SK-N-MC (cell line): ENCODE results near the gene GRIP2.

Experiments used
- DNase-seq: peaks from one replicate; pipeline ENCODE4 v3.0.0-alpha.2; 2011; ENCODE audit warnings: low read depth, low spot score
- H3K27ac ChIP-seq: fragments of 200-600 bp; sonication (generic); 2 replicates; pipeline ENCODE4 v1.5.1; 2016; ENCODE audit warnings: mixed run types
- H3K36me3 ChIP-seq: fragments of 200-600 bp; sonication (generic); 2 replicates; pipeline ENCODE4 v1.6.1; 2017; ENCODE audit warnings: antibody characterized with exemption, low read length, mixed read lengths; ENCODE audit not compliant: insufficient read depth
- H3K4me3 ChIP-seq: fragments of 200-600 bp; sonication (generic); 2 replicates; pipeline ENCODE4 v1.5.1; 2016
- H3K9ac ChIP-seq: fragments of 200-600 bp; sonication (generic); 2 replicates; pipeline ENCODE4 v1.8.0; 2017; ENCODE audit warnings: mixed run types, mixed read lengths; ENCODE audit not compliant: insufficient read length
- H3K9me3 ChIP-seq: fragments of 200-600 bp; sonication (generic); 2 replicates; pipeline ENCODE4 v1.6.1; 2017; ENCODE audit warnings: low read depth, mild to moderate bottlenecking, antibody characterized with exemption, low read length, moderate library complexity, mixed read lengths
- EZH2 ChIP-seq: fragments of 200-600 bp; sonication (generic); IDR thresholded peaks from one replicate; pipeline ENCODE4 v1.6.1; 2017; ENCODE audit warnings: antibody characterized with exemption
- FOXP2 ChIP-seq: optimal IDR thresholded peaks from 2 replicates; pipeline ENCODE3; 2011; ENCODE audit warnings: mild to moderate bottlenecking, moderate library complexity; ENCODE audit not compliant: insufficient read depth; ENCODE audit errors: extremely low read length, control extremely low read depth
- POLR2AphosphoS5 ChIP-seq: IDR thresholded peaks from 2 replicates; pipeline ENCODE4 v1.6.1; 2012; ENCODE audit warnings: mild to moderate bottlenecking, low read depth, low read length, borderline replicate concordance

Gene GRIP2

DNA sequence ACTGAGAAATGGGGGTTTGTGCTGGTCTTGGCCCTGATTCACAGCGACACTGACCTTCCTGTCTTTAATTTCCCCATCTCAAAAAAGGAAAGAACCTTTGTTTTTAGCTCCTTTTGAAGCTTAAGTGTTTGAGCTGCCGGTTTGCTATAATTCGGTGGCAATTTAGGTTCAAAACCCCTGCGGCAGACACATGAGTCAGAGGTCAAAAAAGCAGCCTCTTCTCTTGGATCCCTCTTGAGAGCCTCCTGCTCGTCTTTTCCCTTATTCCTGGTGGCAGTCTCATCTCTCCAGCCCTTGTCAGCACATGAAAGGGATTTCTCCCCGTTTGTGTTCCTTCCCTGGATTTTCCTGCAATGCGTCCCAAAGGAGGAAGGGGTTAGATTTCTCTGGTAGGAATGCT, 64.5 kb downstream of the GRIP2 start:
- H3K4me3 ChIP-seq, result no peak overlapping the region
- TF ChIP-seq EZH2 (no peak), POLR2AphosphoS5 (no peak), FOXP2 (no peak)
- H3K27ac ChIP-seq, result no peak overlapping the region
- no peaks in the 10 kb centered on the region for H3K36me3 ChIP-seq
- H3K9me3 ChIP-seq, result no peaks in the 10 kb centered on the region
- no peak for DNase-seq
- H3K9ac ChIP-seq, result no peak overlapping the region

DNA sequence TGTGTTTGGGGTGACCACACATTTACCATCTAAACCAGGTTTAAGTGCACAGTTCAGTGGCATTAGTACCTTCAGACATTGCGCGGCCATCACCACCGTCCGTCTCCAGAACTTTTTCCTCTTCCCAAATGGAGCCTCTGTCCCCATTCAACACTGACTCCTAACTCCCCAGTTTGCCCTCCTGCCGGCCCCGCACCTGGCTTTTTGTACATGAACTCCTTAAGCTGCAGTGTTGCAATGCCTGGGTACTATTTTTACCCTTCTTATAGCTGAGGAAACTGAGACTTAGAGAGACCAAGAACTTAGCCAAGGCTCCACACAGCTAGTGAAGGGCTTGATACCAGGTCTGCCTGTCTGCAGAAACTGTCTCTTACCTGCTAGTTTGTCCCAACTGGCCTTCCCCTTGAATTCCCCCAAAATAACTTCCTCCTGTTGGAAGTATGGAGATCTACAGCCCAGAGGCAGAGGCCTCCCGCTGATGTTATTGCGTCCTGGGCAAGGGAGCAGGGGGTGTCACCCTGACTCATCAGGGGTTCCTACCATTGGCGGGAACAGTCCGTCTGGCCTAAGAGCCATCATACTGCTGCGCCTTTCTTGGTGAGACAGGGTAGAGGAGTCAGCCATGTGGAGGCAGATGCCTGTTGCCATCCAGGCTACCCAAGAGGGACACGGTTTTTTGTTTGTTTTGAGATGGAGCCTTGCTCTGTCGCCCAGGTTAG, 65.6 kb downstream of the GRIP2 start:
- no peak for DNase-seq
- H3K4me3 ChIP-seq, result no peak overlapping the region
- no peak overlapping the region for H3K9ac ChIP-seq
- H3K9me3 ChIP-seq, result no peaks in the 10 kb centered on the region
- H3K36me3 ChIP-seq, result no peaks in the 10 kb centered on the region
- TF ChIP-seq EZH2 (no peak), FOXP2 (no peak), POLR2AphosphoS5 (no peak)
- H3K27ac ChIP-seq, result no peak overlapping the region

DNA sequence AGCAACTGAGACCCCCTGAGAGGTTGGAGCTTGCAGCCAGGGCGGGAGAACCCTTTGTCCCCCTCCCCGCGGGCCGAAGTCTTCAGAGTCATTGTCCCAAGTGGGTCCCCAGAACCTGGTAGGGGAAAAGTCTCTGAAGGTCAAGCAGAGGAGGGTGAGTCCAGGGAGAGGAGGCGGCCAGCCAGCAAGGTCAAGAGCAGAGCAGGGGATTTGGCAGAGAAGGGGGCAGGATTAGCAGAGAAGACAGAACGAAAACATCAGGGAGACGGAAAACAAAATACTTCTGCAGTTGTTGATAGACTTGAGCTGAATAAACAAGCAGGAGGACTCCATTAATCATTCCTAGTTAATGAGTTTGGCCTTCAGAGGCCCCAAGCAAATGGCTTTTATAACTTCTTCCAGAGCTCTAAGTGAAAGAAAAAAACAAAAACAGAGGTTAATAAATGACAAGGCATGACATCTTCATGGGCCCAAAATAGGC, 66.7 kb downstream of the GRIP2 start:
- no peaks in the 10 kb centered on the region for H3K36me3 ChIP-seq

DNA sequence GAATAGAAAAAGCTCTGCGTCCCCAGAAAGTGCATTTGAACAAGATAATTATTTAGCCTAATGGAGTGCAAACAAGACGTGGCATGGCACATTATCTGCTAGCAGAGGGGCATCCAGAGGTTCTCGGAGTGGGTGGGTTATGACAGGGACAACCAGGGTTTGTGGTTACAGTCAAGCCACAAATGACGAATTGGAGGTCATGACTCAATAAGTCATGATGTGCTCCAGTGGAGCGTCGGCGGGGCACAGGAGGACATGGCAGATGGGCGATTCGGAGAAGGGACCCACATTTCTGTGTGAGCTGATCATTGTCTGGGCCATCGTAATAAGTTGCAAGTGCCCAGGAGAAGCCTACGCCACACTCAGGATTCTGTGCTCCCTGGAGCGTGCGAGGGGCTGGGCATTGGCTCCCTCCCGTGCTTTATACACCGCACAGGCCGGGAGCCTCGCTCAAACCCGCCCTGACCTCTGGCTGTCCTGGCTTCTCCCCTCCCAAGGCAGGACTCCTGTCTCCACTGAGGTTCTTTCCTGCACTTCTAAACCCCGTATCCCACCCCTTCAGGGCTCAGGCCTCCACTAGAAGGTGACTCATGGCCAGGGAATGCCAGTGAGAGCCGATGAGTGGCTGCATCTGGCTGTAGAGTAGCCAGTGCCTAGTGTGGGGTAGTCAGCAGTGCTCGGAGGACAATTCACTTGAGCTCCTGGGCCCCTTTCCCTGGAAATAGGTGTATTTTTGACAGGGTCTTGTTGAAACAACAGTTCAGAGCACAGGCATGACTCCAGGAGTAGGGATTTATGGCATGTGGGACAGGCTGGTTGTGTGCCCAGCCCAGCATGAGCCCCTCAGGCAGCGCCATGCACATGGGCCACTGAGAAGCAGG, 67.4 kb downstream of the GRIP2 start:
- DNase-seq, result no peak

More for the DNA sequence above, 66.7 kb downstream of the GRIP2 start:
- no peak overlapping the region for H3K9ac ChIP-seq
- DNase-seq, result no peak
- no peaks in the 10 kb centered on the region for H3K9me3 ChIP-seq
- no peak overlapping the region for H3K27ac ChIP-seq
- TF ChIP-seq EZH2 (no peak), POLR2AphosphoS5 (no peak), FOXP2 (no peak)
- H3K4me3 ChIP-seq, result no peak overlapping the region

DNA sequence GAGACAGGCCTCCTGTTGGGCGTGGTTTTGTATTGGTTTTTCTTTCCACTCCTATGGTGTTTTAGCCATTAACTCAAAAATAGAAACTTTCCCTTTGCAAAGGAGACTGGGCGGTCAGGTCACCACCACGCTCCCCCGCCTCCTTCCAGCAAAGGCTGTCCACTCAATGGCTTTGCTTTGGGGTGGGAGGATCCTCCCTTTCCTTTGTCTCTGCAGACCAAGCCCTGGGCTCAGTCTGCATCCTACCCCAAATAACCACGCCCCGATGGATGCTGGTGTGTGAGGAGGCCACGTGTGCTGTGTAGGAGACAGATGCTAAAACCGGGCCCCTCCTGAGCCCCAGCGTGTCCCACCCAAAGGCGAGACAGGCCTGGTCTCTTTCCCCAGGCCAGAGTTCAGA, 68.5 kb downstream of the GRIP2 start:
- H3K9me3 ChIP-seq, result no peaks in the 10 kb centered on the region
- H3K36me3 ChIP-seq, result no peaks in the 10 kb centered on the region
- TF ChIP-seq EZH2 (no peak), FOXP2 (no peak), POLR2AphosphoS5 (no peak)
- DNase-seq, result no peak
- H3K9ac ChIP-seq, result no peak overlapping the region
- H3K4me3 ChIP-seq, result no peak overlapping the region
- no peak overlapping the region for H3K27ac ChIP-seq

More for the DNA sequence above, 67.4 kb downstream of the GRIP2 start:
- TF ChIP-seq EZH2 (no peak), POLR2AphosphoS5 (no peak), FOXP2 (no peak)
- Histone ChIP-seq H3K9ac (no peak overlapping the region), H3K4me3 (no peak overlapping the region), H3K9me3 (no peaks in the 10 kb centered on the region), H3K27ac (no peak overlapping the region), H3K36me3 (no peaks in the 10 kb centered on the region)

DNA sequence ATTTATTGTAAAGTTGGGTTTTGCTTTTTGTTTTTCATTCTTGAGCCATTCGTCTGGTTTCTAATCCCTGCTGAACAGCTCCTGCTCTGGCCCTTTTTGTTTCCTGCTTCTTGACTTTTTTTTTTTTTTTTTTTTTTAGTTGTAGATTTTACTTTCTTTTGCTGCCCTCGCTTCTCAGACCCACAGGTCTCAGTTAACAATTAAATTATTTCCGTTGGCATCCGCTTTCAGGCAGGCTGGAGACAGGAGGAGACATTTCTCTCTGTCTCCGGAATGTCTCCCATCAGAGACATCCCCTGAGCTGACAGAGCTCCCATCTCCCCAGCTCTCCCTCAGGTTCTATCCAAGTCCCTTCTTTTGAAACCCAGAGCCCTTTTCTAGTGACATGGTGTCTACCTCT, 69.1 kb downstream of the GRIP2 start:
- H3K9me3 ChIP-seq, result no peaks in the 10 kb centered on the region
- no peak for TF ChIP-seq POLR2AphosphoS5
- TF ChIP-seq EZH2, result no peak
- no peak for TF ChIP-seq FOXP2
- DNase-seq, result no peak
- no peaks in the 10 kb centered on the region for H3K36me3 ChIP-seq
- H3K27ac ChIP-seq, result no peak overlapping the region
- no peak overlapping the region for H3K9ac ChIP-seq
- H3K4me3 ChIP-seq, result no peak overlapping the region

DNA sequence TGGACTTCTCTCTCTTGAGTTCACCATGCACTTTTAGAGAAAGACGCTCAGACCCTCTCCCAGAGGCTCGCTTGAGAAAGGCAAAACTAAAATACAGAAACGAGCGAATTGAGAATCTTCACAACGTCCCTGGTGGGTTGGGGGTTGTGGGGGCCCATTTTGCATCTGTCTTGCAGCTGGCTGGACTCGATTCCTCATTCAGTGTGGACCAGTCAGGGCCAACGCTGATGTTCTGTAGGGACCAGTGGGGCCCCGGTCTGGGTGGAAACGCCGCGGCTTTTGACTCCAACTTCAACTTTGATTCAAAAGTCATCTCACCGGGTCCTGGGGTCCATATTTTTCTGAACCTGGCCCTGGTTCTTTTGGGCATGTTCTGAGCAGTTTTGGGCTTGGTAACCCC, 69.7 kb downstream of the GRIP2 start:
- Histone ChIP-seq H3K36me3 (no peaks in the 10 kb centered on the region), H3K4me3 (no peak overlapping the region), H3K27ac (no peak overlapping the region), H3K9ac (no peak overlapping the region), H3K9me3 (no peaks in the 10 kb centered on the region)
- DNase-seq, result no peak
- TF ChIP-seq EZH2 (no peak), POLR2AphosphoS5 (no peak), FOXP2 (no peak)

DNA sequence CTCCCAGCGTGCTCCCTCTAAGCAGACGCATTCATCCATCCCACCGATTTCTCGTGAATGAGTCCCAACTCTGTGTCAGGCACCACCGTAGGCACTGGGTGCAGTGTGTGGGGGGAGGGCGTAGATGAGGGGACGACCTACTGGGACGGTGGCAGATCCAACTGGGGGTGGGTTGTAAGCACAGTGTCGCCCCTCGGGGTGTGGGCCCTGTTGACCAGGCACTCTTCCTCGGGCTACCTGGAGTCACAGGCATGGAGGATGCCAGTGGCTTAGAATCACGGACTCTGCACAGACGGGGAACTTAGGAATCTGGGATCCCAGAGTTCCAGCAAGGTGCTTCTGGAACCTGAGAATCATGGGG, 71.5 kb downstream of the GRIP2 start:
- Histone ChIP-seq H3K9me3 (no peaks in the 10 kb centered on the region), H3K4me3 (no peak overlapping the region), H3K36me3 (no peaks in the 10 kb centered on the region), H3K9ac (no peak overlapping the region), H3K27ac (no peak overlapping the region)
- no peak for TF ChIP-seq EZH2
- no peak for TF ChIP-seq FOXP2
- no peak for TF ChIP-seq POLR2AphosphoS5
- no peak for DNase-seq
